BJ (cell line): ENCODE data around the gene H19. TPM values are rescaled to one million over a fixed set of nuclear protein-coding genes. Genes with fewer than 3 reads are reported as not detected.

Experiments
- CTCF ChIA-PET: fragments of 350-600 bp; formaldehyde crosslinking; extraction: SDS; loops from one replicate; lab custom pipeline; 2021; ENCODE audit warnings: antibody characterized with exemption, inconsistent platforms; lab: Yijun Ruan, JAX
- POLR2A ChIA-PET: fragments of 300-600 bp; sonication (Branson Sonifier 250); formaldehyde crosslinking; extraction: SDS; loops from one replicate; lab custom pipeline; 2021; ENCODE audit warnings: antibody characterized with exemption; lab: Charles Lee
- DNase-seq: peaks from one replicate; pipeline ENCODE4 v3.0.0-alpha.2; 2011; ENCODE audit warnings: low read depth
- H3K27me3 ChIP-seq: 2 replicates; pipeline ENCODE4 v1.6.0; 2011; ENCODE audit warnings: low read length; ENCODE audit not compliant: control insufficient read depth, insufficient read depth
- H3K36me3 ChIP-seq: 2 replicates; pipeline ENCODE4 v1.5.1; 2011; ENCODE audit warnings: low read length; ENCODE audit not compliant: control insufficient read depth, insufficient read depth
- H3K4me3 ChIP-seq: 2 replicates; pipeline ENCODE4 v1.5.1; 2011; ENCODE audit warnings: low read depth, mild to moderate bottlenecking, control low read depth, low read length
- CTCF ChIP-seq: IDR thresholded peaks from 2 replicates; pipeline ENCODE4 v1.5.1; 2011; ENCODE audit warnings: low read depth, mild to moderate bottlenecking, control low read depth, inconsistent platforms, low read length, moderate library complexity; ENCODE audit not compliant: insufficient read depth
- polyA plus RNA-seq: library from polyadenylated mRNA; depleted of rRNA; stranded (reverse); fragments of >200 nt; gene quantifications from 2 replicates; pipeline ENCODE4 v1.2.3, GENCODE V29; 2011

The H19 gene
- polyA plus RNA-seq, 1 experiment, result 1.9 TPM

DNA sequence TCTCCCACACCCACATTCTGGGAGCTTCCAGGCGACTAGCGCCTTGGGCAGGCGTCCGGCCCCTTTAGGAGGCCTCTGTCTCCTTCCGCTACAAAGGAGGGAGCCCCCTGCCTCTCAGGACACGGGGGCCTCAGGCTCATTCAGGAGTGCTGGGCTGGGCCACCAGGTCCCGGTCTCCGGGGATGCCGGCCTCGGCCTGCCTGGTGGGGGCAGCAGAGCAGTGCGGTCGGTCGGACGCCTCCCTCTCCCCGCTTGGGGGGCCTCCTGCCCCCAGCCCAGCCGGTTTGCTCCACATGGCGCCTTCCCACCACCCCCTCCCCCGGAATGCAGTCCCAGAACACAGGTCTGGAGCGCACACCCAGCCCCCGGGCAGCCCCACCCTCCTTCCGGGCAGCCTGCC is 28.6 kb downstream of the H19 start:
- POLR2A ChIA-PET, result no interaction called here
- Histone ChIP-seq H3K4me3 (no peak overlapping the region), H3K36me3 (no peaks in the 10 kb centered on the region), H3K27me3 (no peaks in the 10 kb centered on the region)
- TF ChIP-seq CTCF, result no peak
- DNase-seq, result no peak
- CTCF ChIA-PET, result interaction anchor here (0.6 to 1.9 kb wide), 6 partner anchors 15 to 183 kb away, joined by 3 to 9 read pairs (median 3); no protein-coding TSS in a partner anchor

GRCh38 chr11:1968454-1969002 is 29.1 kb downstream of the H19 start:
- TF ChIP-seq CTCF, result no peak
- H3K4me3 ChIP-seq, result no peak overlapping the region
- DNase-seq, result no peak
- ChIA-PET POLR2A (no interaction called here), CTCF (interaction anchor here (0.6 to 2.4 kb wide), 7 partner anchors 12 to 274 kb away, joined by 3 to 18 read pairs (median 5); no protein-coding TSS in a partner anchor)
- H3K36me3 ChIP-seq, result no peaks in the 10 kb centered on the region
- no peaks in the 10 kb centered on the region for H3K27me3 ChIP-seq

- no peak overlapping the region for H3K4me3 ChIP-seq
- H3K27me3 ChIP-seq, result no peaks in the 10 kb centered on the region
- no peak for DNase-seq
- H3K36me3 ChIP-seq, result no peaks in the 10 kb centered on the region
- CTCF ChIA-PET, result interaction anchor here (0.7 to 4.5 kb wide), 13 partner anchors 8 to 274 kb away, joined by 3 to 20 read pairs (median 5); no protein-coding TSS in a partner anchor
- POLR2A ChIA-PET, result interaction anchor here (0.6 kb wide), 1 partner anchor 24 kb away, joined by 3 read pairs; no protein-coding TSS in a partner anchor
- TF ChIP-seq CTCF, result no peak
These were observed 29.9 kb downstream of the H19 start for GRCh38 chr11:1967641-1968225.

- Histone ChIP-seq H3K36me3 (no peaks in the 10 kb centered on the region), H3K4me3 (no peak overlapping the region), H3K27me3 (no peaks in the 10 kb centered on the region)
- TF ChIP-seq CTCF, result no peak
- CTCF ChIA-PET, result interaction anchor here (1.3 to 4.5 kb wide), 7 partner anchors 11 to 273 kb away, joined by 5 to 20 read pairs (median 6); no protein-coding TSS in a partner anchor
- DNase-seq, result no peak
- POLR2A ChIA-PET, result no interaction called here
These were observed 31.1 kb downstream of the H19 start for GRCh38 chr11:1966531-1966930.

GRCh38 chr11:1964955-1965354 is 32.7 kb downstream of the H19 start:
- TF ChIP-seq CTCF, result no peak
- CTCF ChIA-PET, result interaction anchor here (0.5 to 4.5 kb wide), 5 partner anchors 17 to 186 kb away, joined by 3 to 20 read pairs (median 3); no protein-coding TSS in a partner anchor

More at GRCh38 chr11:1964955-1965354, 32.7 kb downstream of the H19 start:
- no peak overlapping the region for H3K4me3 ChIP-seq
- POLR2A ChIA-PET, result no interaction called here
- no peaks in the 10 kb centered on the region for H3K36me3 ChIP-seq
- no peak for DNase-seq
- H3K27me3 ChIP-seq, result no peaks in the 10 kb centered on the region
